MM.1S (cell line): ENCODE results near the gene SALL4.
"Not testable (repeated sequence)": the region's sequence is repeated elsewhere in the genome, so short reads cannot be mapped to it uniquely, and the experiment has no call there.

Experiments
- EZH2 ChIP-seq: fragments of 300-600 bp; sonication (generic); optimal IDR thresholded peaks from 2 replicates; pipeline ENCODE3; 2017; ENCODE audit warnings: low read depth, mild to moderate bottlenecking, antibody characterized with exemption, low read length, mixed read lengths
- EZH2phosphoT487 ChIP-seq: fragments of 300-600 bp; sonication (generic); IDR thresholded peaks from 2 replicates; pipeline ENCODE4 v1.6.1; 2018; ENCODE audit warnings: antibody characterized with exemption, low read length
- TF ChIP-seq, protein P1 (sequence below): fragments of 300-600 bp; sonication (generic); IDR thresholded peaks from 2 replicates; pipeline ENCODE4 v1.5.1; 2016; ENCODE audit warnings: antibody characterized with exemption, low read length, mixed read lengths

DNA sequence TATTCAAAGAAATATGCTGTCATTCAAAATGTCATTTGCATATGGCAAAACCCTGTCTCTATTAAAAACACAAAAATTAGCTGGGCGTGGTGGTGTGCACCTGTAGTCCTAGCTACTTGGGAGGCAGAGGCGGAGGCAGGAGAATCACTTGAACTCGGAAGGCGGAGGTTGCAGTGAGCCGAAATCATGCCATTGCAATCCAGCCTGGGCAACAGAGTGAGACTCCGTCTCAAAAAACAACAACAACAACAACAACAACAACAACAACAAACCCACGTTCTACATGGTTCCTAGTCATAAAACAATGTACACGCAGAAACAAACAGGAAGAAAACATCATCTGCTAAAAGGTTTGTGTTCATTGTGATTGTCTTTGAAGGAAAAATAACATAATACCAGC lies 49.1 kb downstream of the SALL4 start:
- not testable (repeated sequence) for TF ChIP-seq EZH2, EZH2phosphoT487
- TF ChIP-seq, protein P1, sequence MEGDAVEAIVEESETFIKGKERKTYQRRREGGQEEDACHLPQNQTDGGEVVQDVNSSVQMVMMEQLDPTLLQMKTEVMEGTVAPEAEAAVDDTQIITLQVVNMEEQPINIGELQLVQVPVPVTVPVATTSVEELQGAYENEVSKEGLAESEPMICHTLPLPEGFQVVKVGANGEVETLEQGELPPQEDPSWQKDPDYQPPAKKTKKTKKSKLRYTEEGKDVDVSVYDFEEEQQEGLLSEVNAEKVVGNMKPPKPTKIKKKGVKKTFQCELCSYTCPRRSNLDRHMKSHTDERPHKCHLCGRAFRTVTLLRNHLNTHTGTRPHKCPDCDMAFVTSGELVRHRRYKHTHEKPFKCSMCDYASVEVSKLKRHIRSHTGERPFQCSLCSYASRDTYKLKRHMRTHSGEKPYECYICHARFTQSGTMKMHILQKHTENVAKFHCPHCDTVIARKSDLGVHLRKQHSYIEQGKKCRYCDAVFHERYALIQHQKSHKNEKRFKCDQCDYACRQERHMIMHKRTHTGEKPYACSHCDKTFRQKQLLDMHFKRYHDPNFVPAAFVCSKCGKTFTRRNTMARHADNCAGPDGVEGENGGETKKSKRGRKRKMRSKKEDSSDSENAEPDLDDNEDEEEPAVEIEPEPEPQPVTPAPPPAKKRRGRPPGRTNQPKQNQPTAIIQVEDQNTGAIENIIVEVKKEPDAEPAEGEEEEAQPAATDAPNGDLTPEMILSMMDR: not testable (repeated sequence)
